ENCODE data around the gene GFAP. TPM values are rescaled to one million over a fixed set of nuclear protein-coding genes. Genes with fewer than 3 reads are reported as not detected.

The GFAP gene
- total RNA-seq, 2 donors from 2014 or later, result 0.62 TPM; not detected in 1

- no peaks in the 10 kb centered on the region for H3K36me3 ChIP-seq
- H3K4me3 ChIP-seq, result no peak overlapping the region
- TF ChIP-seq CTCF (IDR thresholded peaks at IDR 0.05) (no peak), POLR2A (IDR thresholded peaks at IDR 0.05) (no peak), POLR2AphosphoS5 (IDR thresholded peaks at IDR 0.05) (no peak)
- peaks cover 3% of the 10 kb centered on the region for H3K27me3 ChIP-seq (replicated peaks; ENCODE audit: insufficient read depth)
- peaks cover 3% of the 10 kb centered on the region for H3K4me1 ChIP-seq (replicated peaks)
- intact Hi-C loops (cut with DNase I), result loop anchor here (10.0 kb wide), 1 partner anchor 286 kb away; no protein-coding TSS in a partner anchor
- H3K9me3 ChIP-seq, result no peaks in the 10 kb centered on the region
- 92% methylated on average over 10 of the region's 10 CpGs for WGBS
- no peak overlapping the region for H3K27ac ChIP-seq
- no peak for DNase-seq (ENCODE audit: low spot score)
These were observed 6.5 kb downstream of the GFAP start for GRCh38 chr17:44908761-44909326.

- peaks cover 3% of the 10 kb centered on the region for H3K27me3 ChIP-seq (replicated peaks; ENCODE audit: insufficient read depth)
- no peak for DNase-seq (ENCODE audit: low spot score)
- WGBS, result 86% methylated on average over 11 of the region's 11 CpGs
- H3K9me3 ChIP-seq, result no peaks in the 10 kb centered on the region
- no peak overlapping the region for H3K27ac ChIP-seq
- intact Hi-C loops (cut with DNase I), result loop anchor here (10.0 kb wide), 1 partner anchor 287 kb away; no protein-coding TSS in a partner anchor
- peaks cover 3% of the 10 kb centered on the region for H3K4me1 ChIP-seq (replicated peaks)
- TF ChIP-seq POLR2A (IDR thresholded peaks at IDR 0.05) (no peak), POLR2AphosphoS5 (IDR thresholded peaks at IDR 0.05) (no peak), CTCF (IDR thresholded peaks at IDR 0.05) (no peak)
- no peaks in the 10 kb centered on the region for H3K36me3 ChIP-seq
- no peak overlapping the region for H3K4me3 ChIP-seq
These were observed 7.4 kb downstream of the GFAP start for GRCh38 chr17:44907729-44908470.

GRCh38 chr17:44906763-44907728, 8.3 kb downstream of the GFAP start:
- TF ChIP-seq CTCF (IDR thresholded peaks at IDR 0.05) (no peak), POLR2A (IDR thresholded peaks at IDR 0.05) (no peak), POLR2AphosphoS5 (IDR thresholded peaks at IDR 0.05) (no peak)
- H3K36me3 ChIP-seq, result no peaks in the 10 kb centered on the region
- no peak for DNase-seq (ENCODE audit: low spot score)

GRCh38 chr17:44906010-44906646, 9.2 kb downstream of the GFAP start:
- no peaks in the 10 kb centered on the region for H3K4me1 ChIP-seq (replicated peaks)
- intact Hi-C loops (cut with DNase I), result loop anchor here (10.0 kb wide), 1 partner anchor 289 kb away; no protein-coding TSS in a partner anchor
- H3K9me3 ChIP-seq, result no peaks in the 10 kb centered on the region
- H3K27ac ChIP-seq, result no peak overlapping the region
- H3K36me3 ChIP-seq, result no peaks in the 10 kb centered on the region
- H3K27me3 ChIP-seq (replicated peaks; ENCODE audit: insufficient read depth), result no peaks in the 10 kb centered on the region
- no peak overlapping the region for H3K4me3 ChIP-seq
- WGBS, result 88% methylated on average over 10 of the region's 10 CpGs
- DNase-seq (ENCODE audit: low spot score), result no peak
- TF ChIP-seq POLR2AphosphoS5 (IDR thresholded peaks at IDR 0.05) (no peak), CTCF (IDR thresholded peaks at IDR 0.05) (no peak), POLR2A (IDR thresholded peaks at IDR 0.05) (no peak)

More at GRCh38 chr17:44906763-44907728, 8.3 kb downstream of the GFAP start:
- WGBS, result 72% methylated on average over 18 of the region's 18 CpGs
- Histone ChIP-seq H3K9me3 (no peaks in the 10 kb centered on the region), H3K4me1 (replicated peaks) (peaks cover 3% of the 10 kb centered on the region), H3K4me3 (no peak overlapping the region), H3K27ac (no peak overlapping the region), H3K27me3 (replicated peaks; ENCODE audit: insufficient read depth) (no peaks in the 10 kb centered on the region)
- intact Hi-C loops (cut with DNase I), result loop anchor here (10.0 kb wide), 1 partner anchor 288 kb away; no protein-coding TSS in a partner anchor
